T47D (cell line): ENCODE results near the gene KPTN.

Experiments
- DNase-seq, 2 experiments: peaks; one replicate each; pipeline versions ENCODE4 v3.0.0 to v3.0.0-alpha.2; 2011 to 2012; ENCODE audit warnings: low read depth in 1 of 2, low spot score in 1 of 2
- JUND ChIP-seq: IDR thresholded peaks from 2 replicates; pipeline ENCODE4 v1.6.1; 2012; ENCODE audit warnings: low read depth
- in situ Hi-C: cut with HindIII; loops from 2 replicates; pipeline ENCODE4 v1.10.0; 2016; ENCODE audit warnings: low sequenced_read_pairs, low pct_unique_long_range_greater_than_20kb

Gene KPTN

GRCh38 chr19:47505506-47505905, 21.5 kb upstream of the KPTN start:
- DNase-seq, result no peak
- in situ Hi-C loops, result no loop called here
- no peak for TF ChIP-seq JUND

DNA sequence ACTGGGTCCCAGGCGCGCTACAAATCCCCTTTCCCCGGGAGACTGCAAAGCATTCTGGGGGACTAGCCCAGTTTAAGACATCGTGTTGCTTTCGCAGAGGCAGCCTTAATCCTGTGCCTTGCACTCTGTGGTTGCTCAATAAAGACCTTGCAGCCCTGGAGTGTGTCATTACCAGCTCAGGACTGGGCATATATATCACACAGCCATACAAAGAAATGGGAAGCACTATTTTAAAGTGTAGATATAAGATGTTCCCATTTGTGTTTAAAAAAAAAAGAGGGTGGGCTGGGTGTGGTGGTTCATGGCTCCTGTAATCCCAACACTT, 19.8 kb upstream of the KPTN start:
- TF ChIP-seq JUND, result no peak
- in situ Hi-C loops, result no loop called here
- DNase-seq, result no peak

DNA sequence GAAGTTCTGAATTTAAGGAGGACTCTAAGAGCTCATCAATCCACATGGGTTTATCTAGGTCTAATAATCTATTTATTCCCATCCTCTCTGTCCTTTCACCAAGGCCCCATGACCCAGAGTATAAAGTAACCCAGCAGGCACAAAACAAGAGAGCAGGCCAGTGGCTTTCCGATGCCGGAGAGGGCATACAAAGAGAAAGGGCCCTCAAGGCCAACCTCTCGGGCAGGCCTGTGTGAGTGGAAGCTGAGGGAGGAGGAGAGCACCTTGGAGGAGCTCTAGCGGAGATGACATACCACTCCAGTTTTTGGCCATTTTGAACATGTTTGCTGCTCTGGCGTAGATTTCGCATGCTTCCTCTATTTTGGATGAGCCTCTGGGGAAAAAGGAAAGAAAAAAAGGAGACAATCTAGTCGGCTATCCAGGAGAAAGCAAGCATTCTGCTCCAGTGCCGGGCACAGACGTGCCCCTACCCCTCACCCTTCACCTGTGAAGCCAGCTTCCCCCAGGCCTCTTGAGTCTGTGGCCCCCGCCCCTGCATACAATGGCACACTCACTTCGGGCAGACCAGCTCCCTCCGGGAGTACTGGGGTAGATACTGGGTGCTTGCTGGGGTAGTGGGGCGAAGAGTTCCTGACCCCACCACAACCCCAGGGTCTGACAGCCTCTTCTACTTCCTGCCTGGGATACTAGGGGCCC, 19.3 kb upstream of the KPTN start:
- no peak for TF ChIP-seq JUND
- DNase-seq, result no peak
- in situ Hi-C loops, result no loop called here

DNA sequence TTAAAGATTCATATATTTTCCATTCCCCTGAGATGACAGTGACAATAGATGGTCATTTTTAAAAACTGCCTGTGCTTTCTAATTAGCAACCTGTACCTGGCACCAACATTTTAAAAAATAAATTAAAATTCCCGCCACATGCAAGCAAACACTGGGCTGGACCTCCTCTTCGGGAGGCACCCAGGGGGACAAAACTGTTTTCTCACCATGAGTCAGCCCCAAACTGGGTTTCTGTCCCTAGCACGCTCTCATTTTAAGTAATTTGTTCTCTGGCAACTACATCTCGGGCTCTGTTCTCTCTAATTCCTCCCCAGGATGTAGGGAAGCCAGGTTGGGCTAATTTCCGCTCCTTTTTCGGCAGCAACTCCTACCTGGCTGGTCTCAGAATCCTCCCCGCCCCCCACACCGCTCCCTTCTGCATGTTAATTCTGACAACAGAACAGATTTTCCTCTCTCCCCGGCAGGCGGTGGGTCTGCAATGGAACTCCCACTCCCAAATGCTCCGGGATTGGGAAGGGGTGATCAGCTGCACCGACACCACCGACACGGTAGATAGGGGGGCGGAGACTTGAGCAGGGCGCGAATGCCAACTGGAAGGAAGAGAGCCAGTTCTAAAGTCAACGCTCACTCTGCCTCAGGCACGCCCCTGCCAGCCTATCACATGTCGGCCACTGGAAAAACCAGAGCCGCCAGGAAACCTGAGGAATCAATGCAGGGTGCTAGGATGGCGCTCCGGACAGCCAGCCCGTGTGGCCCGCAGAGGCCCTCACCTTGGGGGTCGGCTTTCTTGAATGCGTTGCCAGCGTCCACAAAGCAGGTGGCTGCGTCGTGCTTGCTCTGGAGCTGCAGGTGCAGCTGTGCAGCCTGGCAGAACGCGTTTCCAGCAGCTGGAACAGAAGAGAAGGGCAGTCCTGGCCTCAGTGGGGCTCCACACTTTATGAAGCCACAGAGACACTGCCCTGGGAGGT, 16.1 kb upstream of the KPTN start:
- in situ Hi-C loops, result no loop called here
- TF ChIP-seq JUND, result no peak
- peak; percentile 61 to 81 for DNase-seq

- in situ Hi-C loops, result no loop called here
- no peak for TF ChIP-seq JUND
- DNase-seq, result no peak
Measured at GRCh38 chr19:47499371-47499770, 15.4 kb upstream of the KPTN start.

- in situ Hi-C loops, result no loop called here
- no peak for DNase-seq
Measured at GRCh38 chr19:47498561-47498960, 14.5 kb upstream of the KPTN start.

DNA sequence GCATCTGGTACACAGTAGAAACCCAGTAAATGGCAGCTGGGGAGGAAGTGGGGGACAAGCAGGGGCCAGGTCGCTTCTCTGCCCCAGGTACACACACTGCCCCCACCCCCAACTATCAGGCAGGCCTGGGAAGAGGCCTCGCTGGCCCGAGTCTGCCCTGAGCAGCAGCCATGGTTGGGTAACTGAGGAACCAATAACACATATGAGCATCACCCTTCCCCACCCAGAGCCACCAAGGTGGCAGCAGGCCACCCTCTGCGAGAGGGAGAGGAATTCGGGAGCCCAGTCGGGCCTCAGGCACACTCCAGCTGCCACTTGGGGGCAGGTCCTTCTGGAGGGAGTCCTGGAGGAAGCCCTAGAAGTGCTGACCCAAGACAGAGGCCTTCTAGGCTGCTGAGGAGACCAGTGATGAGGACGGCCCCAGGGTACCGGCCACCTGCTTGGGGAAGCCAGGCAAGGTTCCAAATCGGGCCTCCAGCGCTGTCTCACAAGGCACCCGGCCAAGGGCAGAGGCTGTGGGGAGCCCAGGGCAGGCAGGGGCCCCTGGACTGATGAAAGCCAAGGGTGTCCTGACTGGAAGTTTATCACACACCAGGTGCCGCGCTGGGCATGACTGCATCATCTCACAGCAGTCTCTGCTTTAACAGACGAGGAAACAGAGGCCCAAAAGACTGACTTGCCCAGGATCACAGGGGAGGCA, 14.0 kb upstream of the KPTN start:
- in situ Hi-C loops, result no loop called here
- TF ChIP-seq JUND, result no peak
- no peak for DNase-seq

More at GRCh38 chr19:47498561-47498960, 14.5 kb upstream of the KPTN start:
- no peak for TF ChIP-seq JUND

GRCh38 chr19:47497050-47497766, 13.2 kb upstream of the KPTN start:
- in situ Hi-C loops, result no loop called here
- no peak for DNase-seq
- no peak for TF ChIP-seq JUND

DNA sequence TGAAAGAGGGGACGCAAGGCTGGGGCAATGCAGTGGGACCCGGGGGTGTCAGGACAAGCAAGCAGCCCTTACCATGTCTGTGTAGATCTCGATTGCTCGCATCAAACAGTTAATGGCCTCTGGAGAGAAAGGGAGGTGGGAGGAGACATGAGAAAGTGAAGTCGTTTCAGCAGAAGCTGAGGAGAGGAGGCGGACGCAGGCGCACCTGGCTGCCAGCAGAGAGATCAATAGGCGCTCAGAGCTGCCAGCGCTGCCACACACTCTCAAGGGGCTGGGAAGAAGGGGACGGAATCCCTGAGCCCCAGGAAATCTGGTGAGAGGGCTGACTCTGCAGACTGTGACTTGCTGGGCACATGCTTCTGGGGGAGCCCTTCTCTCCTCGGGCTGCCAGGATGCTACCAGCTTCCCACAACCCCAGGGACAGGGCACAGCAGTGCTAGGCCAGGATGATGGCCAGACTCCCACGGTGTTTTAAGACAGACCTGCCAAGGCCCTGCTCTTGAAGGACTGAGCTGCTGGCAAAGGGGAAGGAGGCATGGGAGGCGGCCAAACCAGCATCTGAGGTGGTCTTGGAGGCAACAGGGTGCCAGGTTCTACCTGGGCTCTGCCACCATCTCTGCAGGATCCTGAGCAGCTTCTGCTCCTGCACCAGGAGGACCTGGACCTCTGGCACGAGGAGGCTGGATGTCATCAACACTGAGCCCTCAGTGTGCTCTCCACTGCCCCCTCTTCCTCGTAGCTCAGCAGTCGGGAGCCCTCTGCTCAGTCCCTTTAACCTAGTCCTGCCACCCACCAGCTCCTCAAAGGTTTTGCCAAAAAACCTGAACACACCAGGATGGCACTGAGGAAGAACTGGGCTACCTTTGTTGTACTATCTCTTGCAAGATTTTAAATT, 11.7 kb upstream of the KPTN start:
- no peak for DNase-seq
- in situ Hi-C loops, result no loop called here

DNA sequence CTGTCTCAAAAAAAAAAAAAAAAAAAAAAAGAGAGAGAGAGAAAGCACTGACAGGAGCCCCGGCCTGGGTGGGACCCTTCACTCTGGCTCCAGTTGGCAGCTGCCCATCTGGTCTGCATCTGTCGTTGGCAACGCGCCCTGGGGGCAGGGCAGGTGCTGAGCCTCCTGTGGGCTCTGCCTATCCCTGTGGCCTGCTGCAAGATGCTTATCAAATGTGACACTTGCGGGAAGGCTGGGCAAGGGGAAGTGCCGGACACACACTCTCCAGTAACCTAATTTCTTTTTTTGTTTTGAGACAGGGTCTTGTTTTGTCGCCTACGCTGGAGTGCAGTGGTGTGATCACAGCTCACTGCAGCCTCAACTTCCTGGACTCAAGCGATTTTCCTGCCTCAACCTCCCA, 10.7 kb upstream of the KPTN start:
- no peak for TF ChIP-seq JUND
- no peak for DNase-seq
- in situ Hi-C loops, result no loop called here

More for the DNA sequence above, 11.7 kb upstream of the KPTN start:
- TF ChIP-seq JUND, result no peak

- DNase-seq, result no peak
- in situ Hi-C loops, result no loop called here
- TF ChIP-seq JUND, result no peak
Measured at GRCh38 chr19:47494211-47494547, 10.2 kb upstream of the KPTN start.
